SK-N-SH (cell line): ENCODE data around the gene C5orf52.

Source experiments
- CTCF ChIP-seq: fragments of 200-600 bp; sonication (generic); IDR thresholded peaks from 2 replicates; pipeline ENCODE4 v1.6.1; 2017; ENCODE audit warnings: antibody characterized with exemption, mild to moderate bottlenecking, moderate library complexity
- EZH2phosphoT487 ChIP-seq: fragments of 200-600 bp; sonication (generic); IDR thresholded peaks from 2 replicates; pipeline ENCODE4 v1.6.1; 2017; ENCODE audit warnings: low read depth, mixed run types, mild to moderate bottlenecking, antibody characterized with exemption, moderate library complexity, borderline replicate concordance
- YY1 ChIP-seq: IDR thresholded peaks from 2 replicates; pipeline ENCODE4 v1.4.0; 2012; ENCODE audit warnings: low read depth, mild to moderate bottlenecking
- ZBTB33 ChIP-seq: IDR thresholded peaks from 2 replicates; pipeline ENCODE4 v1.4.0; 2012; ENCODE audit warnings: low read depth, borderline replicate concordance

GRCh38 chr5:157650991-157651611 lies 20.2 kb upstream of the C5orf52 start:
- TF ChIP-seq EZH2phosphoT487 (no peak), CTCF (no peak), YY1 (no peak), ZBTB33 (no peak)
